Measurements from ENCODE around the gene KIF11. TPM values are rescaled to one million over a fixed set of nuclear protein-coding genes. Genes with fewer than 3 reads are reported as not detected.

The KIF11 gene
- total RNA-seq, 1 donor from 2014 or later: 9.6 TPM

DNA sequence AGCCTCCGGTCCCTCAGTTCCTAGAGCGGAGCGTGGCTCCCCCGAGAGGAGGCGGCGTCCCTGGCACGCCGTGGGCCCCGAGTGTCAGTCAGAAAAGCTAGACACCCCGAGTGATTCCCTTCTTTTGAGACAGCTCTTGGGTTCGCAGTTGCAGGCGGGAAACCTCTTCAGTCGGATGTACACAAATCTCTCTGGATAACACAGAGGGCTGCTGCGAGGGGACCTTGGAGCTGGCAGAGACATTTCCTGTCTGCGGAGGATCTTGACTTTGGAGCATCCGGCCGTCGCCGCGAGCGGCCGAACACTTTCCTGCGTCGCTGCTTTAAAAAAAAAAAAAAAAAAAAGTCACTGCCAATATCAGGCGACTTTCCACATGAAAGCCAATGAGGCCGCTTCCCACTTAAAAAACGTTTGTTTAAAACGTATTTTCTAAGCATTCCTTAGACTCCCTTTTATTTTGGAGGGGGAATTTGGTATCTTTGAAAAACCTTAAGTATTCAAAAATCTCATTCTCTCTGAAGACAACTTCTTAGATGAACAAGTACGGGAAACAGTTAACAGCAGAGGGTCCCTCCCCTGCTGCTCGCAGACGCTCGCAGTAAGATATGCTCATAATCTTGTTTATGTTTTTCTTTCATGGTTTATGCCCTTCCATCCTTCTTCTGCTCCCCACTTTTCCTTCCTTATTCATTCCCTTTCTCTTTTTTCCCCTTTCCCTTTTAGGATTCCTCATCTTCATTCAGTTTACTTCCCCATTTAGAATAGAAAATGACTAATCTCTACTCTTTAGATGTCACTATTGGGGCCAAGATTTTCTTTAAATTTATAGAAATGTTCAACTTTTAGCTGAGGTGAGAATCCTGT is 106.8 kb downstream of the KIF11 start:
- DNase-seq (ENCODE audit: extremely low read depth, low read depth, low spot score): no peak

DNA sequence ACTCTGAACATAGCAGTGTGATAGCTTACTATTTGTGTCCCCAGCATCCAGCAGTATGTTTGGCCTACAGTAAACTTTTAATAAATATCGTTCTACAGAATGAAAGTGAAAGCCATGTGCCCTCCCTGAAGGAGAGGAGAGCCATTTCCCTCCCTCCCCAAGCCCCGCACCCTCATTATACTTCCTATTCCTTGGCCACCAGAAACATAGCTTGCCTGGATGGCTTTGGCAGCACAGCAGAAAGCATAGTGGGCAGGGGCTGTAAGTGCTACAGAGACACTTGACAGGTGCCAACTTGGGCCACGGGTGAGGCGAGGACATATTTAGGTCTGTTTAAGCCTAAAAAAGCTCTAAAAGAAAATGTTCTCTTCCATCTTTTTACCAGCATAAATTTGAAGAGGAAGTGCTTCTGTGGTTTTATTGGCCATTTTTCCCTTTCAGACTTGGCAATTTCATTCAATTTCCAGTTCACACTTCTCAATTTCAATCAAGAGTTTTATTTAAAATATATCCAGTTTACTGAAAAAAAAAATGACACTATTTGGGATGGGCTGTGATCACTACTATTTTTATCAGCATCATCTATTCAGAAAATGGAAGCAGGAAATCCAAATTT is 109.5 kb downstream of the KIF11 start:
- DNase-seq (ENCODE audit: extremely low read depth, low read depth, low spot score): no peak

Other genes with a start within 250 kb of the KIF11 start
- gene IDE, start 19.0 kb upstream of the KIF11 start, total RNA-seq: 26.0 and 30.7 TPM in 2 replicates
- gene HHEX, start 96.8 kb downstream of the KIF11 start, total RNA-seq: 46.6 and 76.5 TPM in 2 replicates